OCI-LY1 (cell line): ENCODE measurements around the gene TBXAS1.

Source experiments
- H2AFZ ChIP-seq: fragments of 200-600 bp; sonication (generic), shearing (Covaris generic); 2 replicates; pipeline ENCODE4 v1.6.0; 2014; ENCODE audit warnings: antibody characterized with exemption, mild to moderate bottlenecking, low read length
- H3F3A ChIP-seq: fragments of 200-600 bp; sonication (generic), shearing (Covaris generic); 2 replicates; pipeline ENCODE4 v1.6.0; 2014; ENCODE audit warnings: mild to moderate bottlenecking, antibody characterized with exemption, low read length, moderate library complexity; ENCODE audit not compliant: insufficient read depth
- H3K27ac ChIP-seq: fragments of 200-600 bp; sonication (generic); 2 replicates; pipeline ENCODE4 v1.5.1; 2014; ENCODE audit warnings: low read length, mixed run types, mild to moderate bottlenecking, low read depth; ENCODE audit not compliant: poor library complexity, severe bottlenecking
- H3K27me3 ChIP-seq: fragments of 200-600 bp; sonication (generic); 2 replicates; pipeline ENCODE4 v1.6.0; 2014; ENCODE audit warnings: antibody characterized with exemption, mild to moderate bottlenecking, low read length, moderate library complexity; ENCODE audit not compliant: insufficient read depth
- H3K36me3 ChIP-seq: fragments of 200-600 bp; sonication (generic); 2 replicates; pipeline ENCODE4 v1.6.1; 2014; ENCODE audit warnings: mild to moderate bottlenecking, antibody characterized with exemption, low read length, moderate library complexity, mixed read lengths; ENCODE audit not compliant: insufficient read depth
- H3K4me1 ChIP-seq: fragments of 200-600 bp; sonication (generic); 2 replicates; pipeline ENCODE4 v1.5.1; 2014; ENCODE audit warnings: mild to moderate bottlenecking, low read length, moderate library complexity; ENCODE audit not compliant: insufficient read depth, severe bottlenecking
- H3K4me2 ChIP-seq: fragments of 200-600 bp; sonication (generic), shearing (Covaris generic); 2 replicates; pipeline ENCODE4 v1.6.1; 2014; ENCODE audit warnings: low read length
- H3K4me3 ChIP-seq: fragments of 200-600 bp; sonication (generic); 2 replicates; pipeline ENCODE4 v1.5.1; 2014; ENCODE audit warnings: low read length, low read depth, mild to moderate bottlenecking, mixed read lengths; ENCODE audit not compliant: poor library complexity, severe bottlenecking
- H3K79me2 ChIP-seq: fragments of 200-600 bp; shearing (Covaris generic); 2 replicates; pipeline ENCODE4 v1.6.1; 2016; ENCODE audit warnings: mixed run types, low read length, mixed read lengths; ENCODE audit not compliant: insufficient read depth
- H3K9ac ChIP-seq: fragments of 200-600 bp; sonication (generic), shearing (Covaris generic); 2 replicates; pipeline ENCODE4 v1.6.1; 2014; ENCODE audit warnings: mild to moderate bottlenecking, low read length, mixed read lengths
- H3K9me2 ChIP-seq: fragments of 200-600 bp; sonication (generic), shearing (Covaris generic); 2 replicates; pipeline ENCODE4 v1.6.1; 2014; ENCODE audit warnings: low read depth, mild to moderate bottlenecking, low read length, mixed read lengths
- H3K9me3 ChIP-seq: fragments of 200-600 bp; shearing (Covaris generic); 2 replicates; pipeline ENCODE4 v1.6.1; 2014; ENCODE audit warnings: low read length, mixed read lengths
- H4K20me1 ChIP-seq: fragments of 200-600 bp; sonication (generic), shearing (Covaris generic); 2 replicates; pipeline ENCODE4 v1.6.0; 2016; ENCODE audit warnings: mild to moderate bottlenecking, low read length; ENCODE audit not compliant: insufficient read depth
- EZH2 ChIP-seq: fragments of 200-600 bp; sonication (generic), shearing (Covaris generic); IDR thresholded peaks from 2 replicates; pipeline ENCODE4 v1.8.0; 2017; ENCODE audit warnings: borderline replicate concordance, mixed run types, mild to moderate bottlenecking, antibody characterized with exemption, low read length, moderate library complexity, mixed read lengths
- TF ChIP-seq, protein P1 (sequence below): fragments of 200-600 bp; sonication (generic), shearing (Covaris generic); IDR thresholded peaks from 2 replicates; pipeline ENCODE4 v1.5.1; 2017; ENCODE audit warnings: mild to moderate bottlenecking, antibody characterized with exemption, low read length, moderate library complexity, mixed read lengths

Gene TBXAS1

DNA sequence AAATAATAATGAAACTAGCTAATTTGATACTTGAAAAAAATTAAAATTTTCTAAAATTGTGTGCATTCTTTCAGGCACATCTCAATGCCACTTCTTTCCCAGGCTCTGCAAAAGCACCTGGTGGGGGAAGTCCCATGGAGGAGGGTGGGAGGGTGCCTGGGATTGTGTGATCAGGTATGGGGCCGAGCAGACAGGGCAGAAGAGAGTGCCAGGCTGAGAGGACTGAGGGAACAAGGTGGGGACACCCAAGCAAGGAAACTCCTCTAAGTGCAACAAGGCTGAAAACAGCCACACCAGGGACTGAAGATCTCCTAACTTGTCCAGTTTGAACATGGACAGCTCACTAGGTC, 219.9 kb downstream of the TBXAS1 start:
- no peak overlapping the region for H3K27ac ChIP-seq
- H3K9ac ChIP-seq = no peak overlapping the region
- peaks cover 46% of the 10 kb centered on the region for H3K36me3 ChIP-seq
- no peak overlapping the region for H3K4me3 ChIP-seq
- no peaks in the 10 kb centered on the region for H3K79me2 ChIP-seq
- no peaks in the 10 kb centered on the region for H4K20me1 ChIP-seq
- H3K4me2 ChIP-seq = no peak overlapping the region
- no peaks in the 10 kb centered on the region for H3K9me3 ChIP-seq
- H2AFZ ChIP-seq = no peak overlapping the region
- H3K27me3 ChIP-seq = no peaks in the 10 kb centered on the region
- H3F3A ChIP-seq = no peaks in the 10 kb centered on the region; the same call in 1 of the 2 replicates
- H3K9me2 ChIP-seq = no peaks in the 10 kb centered on the region
- TF ChIP-seq, protein P1, sequence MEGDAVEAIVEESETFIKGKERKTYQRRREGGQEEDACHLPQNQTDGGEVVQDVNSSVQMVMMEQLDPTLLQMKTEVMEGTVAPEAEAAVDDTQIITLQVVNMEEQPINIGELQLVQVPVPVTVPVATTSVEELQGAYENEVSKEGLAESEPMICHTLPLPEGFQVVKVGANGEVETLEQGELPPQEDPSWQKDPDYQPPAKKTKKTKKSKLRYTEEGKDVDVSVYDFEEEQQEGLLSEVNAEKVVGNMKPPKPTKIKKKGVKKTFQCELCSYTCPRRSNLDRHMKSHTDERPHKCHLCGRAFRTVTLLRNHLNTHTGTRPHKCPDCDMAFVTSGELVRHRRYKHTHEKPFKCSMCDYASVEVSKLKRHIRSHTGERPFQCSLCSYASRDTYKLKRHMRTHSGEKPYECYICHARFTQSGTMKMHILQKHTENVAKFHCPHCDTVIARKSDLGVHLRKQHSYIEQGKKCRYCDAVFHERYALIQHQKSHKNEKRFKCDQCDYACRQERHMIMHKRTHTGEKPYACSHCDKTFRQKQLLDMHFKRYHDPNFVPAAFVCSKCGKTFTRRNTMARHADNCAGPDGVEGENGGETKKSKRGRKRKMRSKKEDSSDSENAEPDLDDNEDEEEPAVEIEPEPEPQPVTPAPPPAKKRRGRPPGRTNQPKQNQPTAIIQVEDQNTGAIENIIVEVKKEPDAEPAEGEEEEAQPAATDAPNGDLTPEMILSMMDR = no peak
- no peak for TF ChIP-seq EZH2
- peaks cover under 1% of the 10 kb centered on the region for H3K4me1 ChIP-seq

DNA sequence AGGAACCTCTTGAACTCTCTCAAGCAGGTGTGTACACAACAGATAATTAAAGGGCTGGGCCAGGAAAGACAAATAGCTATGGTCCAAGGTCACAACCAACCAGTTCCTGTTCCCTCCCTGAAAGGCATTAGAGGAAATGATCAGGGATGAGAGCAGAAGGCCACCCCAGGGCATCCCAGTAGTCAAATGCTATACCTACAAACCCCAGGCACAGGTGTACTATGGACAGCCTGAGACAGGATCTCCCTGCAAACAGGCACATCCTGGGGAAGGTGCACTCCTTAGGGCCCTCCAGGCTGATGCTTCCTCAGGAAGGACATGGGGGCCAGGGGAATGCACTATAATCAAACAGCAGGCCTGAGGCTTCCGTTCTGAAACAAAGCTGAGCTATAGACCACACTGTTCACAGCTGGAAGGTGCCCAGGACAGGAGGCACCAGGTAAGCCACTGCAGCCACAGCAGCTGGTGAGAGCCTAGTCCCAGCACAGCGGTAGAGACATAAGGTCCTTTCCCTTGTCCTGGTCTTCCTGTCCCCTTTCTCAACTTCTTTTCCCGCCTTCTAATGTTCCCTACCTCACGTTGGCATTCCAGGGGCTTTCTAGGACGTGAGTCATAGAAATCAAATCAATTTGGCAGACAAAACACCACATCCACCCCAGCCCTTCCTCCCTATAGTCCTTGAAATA, 220.4 kb downstream of the TBXAS1 start:
- no peak overlapping the region for H3K27ac ChIP-seq
- peaks cover 5% of the 10 kb centered on the region for H3K4me1 ChIP-seq
- peaks cover 47% of the 10 kb centered on the region for H3K36me3 ChIP-seq
- no peaks in the 10 kb centered on the region for H3K27me3 ChIP-seq
- no peak overlapping the region for H3K9ac ChIP-seq
- H3K9me2 ChIP-seq = no peaks in the 10 kb centered on the region
- no peaks in the 10 kb centered on the region for H3K79me2 ChIP-seq
- TF ChIP-seq EZH2 = no peak
- TF ChIP-seq, protein P1 = no peak
- no peaks in the 10 kb centered on the region for H4K20me1 ChIP-seq
- H3K4me3 ChIP-seq = no peak overlapping the region
- no peak overlapping the region for H2AFZ ChIP-seq
- no peak overlapping the region for H3K4me2 ChIP-seq
- H3K9me3 ChIP-seq = no peaks in the 10 kb centered on the region
- no peaks in the 10 kb centered on the region; the same call in 1 of the 2 replicates for H3F3A ChIP-seq

DNA sequence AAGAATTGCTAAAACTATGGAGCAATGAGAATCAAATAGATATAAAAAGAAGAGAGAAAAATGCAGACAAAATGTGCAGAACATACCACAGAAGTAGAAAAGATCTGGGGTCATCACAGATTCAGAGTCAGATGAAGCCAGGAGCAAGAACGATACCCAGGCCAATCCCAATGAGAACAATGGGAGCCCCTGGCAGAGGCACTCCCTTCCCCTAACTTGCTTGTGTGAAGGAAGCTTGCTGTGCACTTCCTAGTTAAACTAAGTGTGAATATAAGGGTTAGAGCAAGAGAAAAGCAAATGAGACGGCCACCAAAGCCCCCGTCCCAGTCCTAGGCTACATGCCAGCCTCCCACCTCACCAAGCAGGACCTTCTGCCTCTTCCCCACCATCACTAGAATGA, 221.0 kb downstream of the TBXAS1 start:
- H4K20me1 ChIP-seq = no peaks in the 10 kb centered on the region
- H3K9ac ChIP-seq = no peak overlapping the region
- H3K4me2 ChIP-seq = no peak overlapping the region
- H3K27me3 ChIP-seq = no peaks in the 10 kb centered on the region
- no peaks in the 10 kb centered on the region for H3K9me2 ChIP-seq
- H3K4me3 ChIP-seq = no peak overlapping the region
- no peak overlapping the region for H2AFZ ChIP-seq
- no peak for TF ChIP-seq EZH2
- TF ChIP-seq, protein P1 = no peak
- H3K27ac ChIP-seq = no peak overlapping the region
- no peaks in the 10 kb centered on the region for H3K9me3 ChIP-seq
- no peaks in the 10 kb centered on the region for H3K79me2 ChIP-seq
- H3K36me3 ChIP-seq = peaks cover 51% of the 10 kb centered on the region
- H3K4me1 ChIP-seq = peaks cover 5% of the 10 kb centered on the region
- no peaks in the 10 kb centered on the region; the same call in 1 of the 2 replicates for H3F3A ChIP-seq
